Brain microvascular endothelial cell (primary cell): Measurements from ENCODE around the gene ZNF423.

Experiments
- DNase-seq: peaks from one replicate; pipeline ENCODE4 v3.0.0-alpha.2; 2020
- H3K27ac ChIP-seq: fragments of 250-450 bp; sonication (Bioruptor Pico); 2 replicates; pipeline ENCODE4 v1.5.1; 2020; ENCODE audit warnings: mild to moderate bottlenecking, moderate library complexity
- H3K27me3 ChIP-seq: fragments of 250-450 bp; sonication (Bioruptor Pico); replicated peaks from 2 replicates; pipeline ENCODE4 v1.5.1; 2020; ENCODE audit warnings: mild to moderate bottlenecking
- H3K36me3 ChIP-seq: fragments of 250-450 bp; sonication (Bioruptor Pico); replicated peaks from 2 replicates; pipeline ENCODE4 v1.5.1; 2020; ENCODE audit warnings: mild to moderate bottlenecking
- H3K4me3 ChIP-seq: 2 replicates; pipeline ENCODE4 v1.5.1; 2011; ENCODE audit warnings: low read depth, mild to moderate bottlenecking, control low read depth, low read length, moderate library complexity
- in situ Hi-C: cut with HindIII; loops from 2 replicates; pipeline ENCODE4 v1.10.0; 2017; ENCODE audit warnings: low sequenced_read_pairs, low pct_ligation_motif_present
- TF ChIP-seq, protein P1 (sequence below): IDR thresholded peaks from 2 replicates; pipeline ENCODE4 v1.5.1; 2011; ENCODE audit warnings: low read depth, mild to moderate bottlenecking, moderate library complexity, low read length, control low read depth, inconsistent platforms; ENCODE audit errors: missing control alignments

Gene ZNF423

DNA sequence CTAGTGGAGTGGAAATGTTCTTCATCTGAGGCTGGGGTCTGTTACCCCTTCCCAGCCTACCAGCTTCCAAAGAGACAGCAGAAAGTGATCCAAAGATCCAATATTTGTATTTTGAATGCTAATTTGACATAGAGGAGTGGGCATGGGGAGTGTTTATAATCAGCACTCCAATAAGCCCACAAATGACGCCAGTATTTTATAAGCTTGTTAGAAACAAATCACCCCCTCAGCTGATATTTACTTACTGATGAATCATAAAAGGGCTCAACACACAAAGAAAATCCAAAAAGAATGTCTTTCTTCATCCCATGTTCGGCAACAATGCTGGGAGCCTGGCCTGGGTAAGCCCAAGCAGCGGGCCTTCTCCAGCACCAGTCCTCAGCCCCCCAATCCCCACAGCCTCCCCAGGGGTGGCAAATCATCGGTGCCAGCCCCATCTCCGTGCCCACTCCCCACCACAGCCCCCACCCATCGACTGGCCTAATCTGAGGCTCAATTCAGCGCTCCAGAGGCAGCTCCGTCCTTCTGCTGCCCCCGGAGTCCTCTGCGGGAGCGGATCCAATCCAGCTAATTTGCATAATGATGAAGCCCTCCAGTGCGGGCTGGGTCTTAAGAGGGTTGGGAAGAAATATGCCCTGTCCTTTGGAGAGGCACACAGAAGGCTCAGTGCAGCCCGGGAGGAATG is 312.8 kb downstream of the ZNF423 start:
- Histone ChIP-seq H3K27ac (no peak overlapping the region), H3K27me3 (no peaks in the 10 kb centered on the region), H3K4me3 (no peak overlapping the region), H3K36me3 (no peaks in the 10 kb centered on the region)
- DNase-seq, result no peak
- in situ Hi-C loops, result no loop called here
- TF ChIP-seq, protein P1, sequence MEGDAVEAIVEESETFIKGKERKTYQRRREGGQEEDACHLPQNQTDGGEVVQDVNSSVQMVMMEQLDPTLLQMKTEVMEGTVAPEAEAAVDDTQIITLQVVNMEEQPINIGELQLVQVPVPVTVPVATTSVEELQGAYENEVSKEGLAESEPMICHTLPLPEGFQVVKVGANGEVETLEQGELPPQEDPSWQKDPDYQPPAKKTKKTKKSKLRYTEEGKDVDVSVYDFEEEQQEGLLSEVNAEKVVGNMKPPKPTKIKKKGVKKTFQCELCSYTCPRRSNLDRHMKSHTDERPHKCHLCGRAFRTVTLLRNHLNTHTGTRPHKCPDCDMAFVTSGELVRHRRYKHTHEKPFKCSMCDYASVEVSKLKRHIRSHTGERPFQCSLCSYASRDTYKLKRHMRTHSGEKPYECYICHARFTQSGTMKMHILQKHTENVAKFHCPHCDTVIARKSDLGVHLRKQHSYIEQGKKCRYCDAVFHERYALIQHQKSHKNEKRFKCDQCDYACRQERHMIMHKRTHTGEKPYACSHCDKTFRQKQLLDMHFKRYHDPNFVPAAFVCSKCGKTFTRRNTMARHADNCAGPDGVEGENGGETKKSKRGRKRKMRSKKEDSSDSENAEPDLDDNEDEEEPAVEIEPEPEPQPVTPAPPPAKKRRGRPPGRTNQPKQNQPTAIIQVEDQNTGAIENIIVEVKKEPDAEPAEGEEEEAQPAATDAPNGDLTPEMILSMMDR, result no peak

DNA sequence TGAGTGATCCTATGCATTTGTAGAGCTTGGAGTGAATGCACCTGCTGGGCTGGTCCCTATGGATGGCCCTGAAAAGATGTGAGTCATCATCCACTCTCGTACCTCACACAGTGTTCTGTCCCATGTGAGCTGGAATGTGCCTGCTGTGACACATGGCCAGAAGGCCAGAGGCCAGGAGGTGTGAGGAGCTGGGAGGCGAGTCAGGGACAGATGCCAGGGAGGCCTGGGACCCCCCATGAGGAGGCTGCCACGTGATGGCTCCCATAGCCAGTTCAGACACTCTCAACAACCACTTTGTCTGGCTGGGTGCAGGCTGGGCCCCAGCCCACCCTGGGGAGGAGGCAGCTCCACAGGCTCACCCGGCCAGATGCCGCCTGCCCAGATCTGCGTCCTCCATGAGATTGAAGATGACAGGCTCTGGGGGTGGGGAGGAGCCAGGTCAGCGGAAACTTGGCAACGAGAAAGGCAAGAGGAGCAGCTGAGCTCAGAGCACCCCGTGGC is 313.5 kb downstream of the ZNF423 start:
- TF ChIP-seq, protein P1, result no peak
- H3K27me3 ChIP-seq, result no peaks in the 10 kb centered on the region
- in situ Hi-C loops, result no loop called here
- H3K4me3 ChIP-seq, result no peak overlapping the region
- no peak overlapping the region for H3K27ac ChIP-seq
- DNase-seq, result no peak
- H3K36me3 ChIP-seq, result no peaks in the 10 kb centered on the region

DNA sequence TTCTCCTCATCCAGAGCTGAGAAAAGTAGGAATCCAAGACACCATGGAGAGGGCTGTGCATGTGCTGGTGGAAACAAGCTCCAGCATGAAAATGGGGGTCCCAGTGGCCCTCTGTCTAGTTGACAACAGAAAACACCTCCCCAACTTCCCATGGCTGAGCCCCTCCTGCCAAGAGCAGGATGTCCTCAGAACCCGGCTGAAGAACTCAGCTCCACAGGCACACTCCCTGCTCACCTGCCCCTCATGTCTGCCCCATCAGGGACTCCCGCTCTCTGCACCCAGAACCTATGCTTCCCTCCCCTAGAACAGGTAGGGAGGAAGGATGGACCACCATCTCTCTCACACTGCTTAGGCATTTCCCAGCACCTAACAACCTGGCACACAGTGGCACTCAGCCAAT is 315.1 kb downstream of the ZNF423 start:
- DNase-seq, result no peak
- H3K27me3 ChIP-seq, result no peaks in the 10 kb centered on the region
- in situ Hi-C loops, result no loop called here
- no peak overlapping the region for H3K4me3 ChIP-seq
- H3K36me3 ChIP-seq, result no peaks in the 10 kb centered on the region
- TF ChIP-seq, protein P1, result no peak
- no peak overlapping the region for H3K27ac ChIP-seq

DNA sequence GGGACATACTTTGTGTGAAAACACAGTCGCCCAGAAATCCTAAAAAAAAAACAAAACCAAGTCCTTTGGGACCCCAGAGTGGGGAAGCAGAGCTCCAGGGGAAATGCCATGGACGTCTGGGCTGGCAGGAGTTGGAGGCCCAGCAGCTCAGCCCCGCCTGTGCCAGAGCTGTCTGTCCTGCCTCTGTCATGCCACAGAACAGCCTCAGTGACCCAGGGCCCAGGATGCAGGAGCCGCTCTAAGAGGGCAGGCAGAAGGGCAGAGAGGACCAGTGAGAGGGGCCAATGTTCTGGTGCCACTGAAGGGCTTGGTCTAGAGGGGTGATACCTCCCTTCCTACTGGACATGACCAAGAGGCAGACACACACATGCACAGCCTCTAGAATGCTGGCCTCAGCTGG is 316.2 kb downstream of the ZNF423 start:
- H3K4me3 ChIP-seq, result no peak overlapping the region
- TF ChIP-seq, protein P1, result no peak
- in situ Hi-C loops, result no loop called here
- no peaks in the 10 kb centered on the region for H3K27me3 ChIP-seq
- H3K27ac ChIP-seq, result no peak overlapping the region
- no peak for DNase-seq
- no peaks in the 10 kb centered on the region for H3K36me3 ChIP-seq

DNA sequence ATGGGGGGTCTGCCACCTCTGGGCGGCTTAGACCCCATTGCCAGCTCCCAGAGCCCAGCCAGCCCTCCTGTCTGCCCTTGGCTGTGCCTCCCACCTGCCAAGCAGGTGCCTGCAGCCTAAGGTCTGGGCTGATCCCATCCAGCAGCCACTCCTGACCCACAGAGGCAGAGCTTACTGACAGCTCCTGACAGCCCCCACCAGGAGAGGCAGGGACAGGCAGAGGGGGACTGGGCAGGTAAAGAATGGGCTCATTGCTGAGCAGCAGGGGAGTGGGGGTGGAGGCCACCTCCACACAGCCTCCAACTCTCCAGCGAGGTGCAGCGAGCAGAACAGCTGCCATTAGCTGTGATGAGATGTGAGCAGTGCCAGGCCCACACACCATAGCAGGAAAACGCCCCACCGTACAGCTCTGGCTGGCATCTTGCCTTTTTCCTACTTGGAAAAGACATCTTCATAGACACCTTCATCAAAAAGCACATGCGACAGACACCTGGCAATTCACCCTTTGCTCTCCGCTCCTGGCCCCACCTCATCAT is 317.9 kb downstream of the ZNF423 start:
- no peak overlapping the region for H3K27ac ChIP-seq
- in situ Hi-C loops, result no loop called here
- no peaks in the 10 kb centered on the region for H3K27me3 ChIP-seq
- DNase-seq, result no peak
- TF ChIP-seq, protein P1, result no peak
- H3K4me3 ChIP-seq, result no peak overlapping the region
- H3K36me3 ChIP-seq, result no peaks in the 10 kb centered on the region
